Liver (tissue), 3 donors: ENCODE measurements around the gene TAS2R41.

Experiments used
- EGR1 ChIP-seq, 2 donors: IDR thresholded peaks; 2 replicates each; pipeline ENCODE4 v1.6.1; 2016 to 2018; ENCODE audit warnings: antibody characterized with exemption in 2 of 2, low read depth in 2 of 2
- FOXA1 ChIP-seq: IDR thresholded peaks from 2 replicates; pipeline ENCODE4 v1.6.1; 2016; ENCODE audit warnings: antibody characterized with exemption
- GABPA ChIP-seq, 2 donors: IDR thresholded peaks in 1 of 2; conservative IDR thresholded peaks in 1 of 2; 2 replicates each; pipeline ENCODE4 v1.6.1; 2016; ENCODE audit warnings: antibody characterized with exemption in 2 of 2, mild to moderate bottlenecking in 1 of 2, moderate library complexity in 1 of 2
- JUND ChIP-seq, 2 donors: IDR thresholded peaks; 2 replicates each; pipeline ENCODE4 v1.6.1; 2016; ENCODE audit warnings: antibody characterized with exemption in 2 of 2
- RXRA ChIP-seq, 2 donors: IDR thresholded peaks; 2 replicates each; pipeline ENCODE4 v1.6.1; 2017 to 2018; ENCODE audit warnings: antibody characterized with exemption in 2 of 2, mild to moderate bottlenecking in 1 of 2
- TAF1 ChIP-seq: conservative IDR thresholded peaks from 2 replicates; pipeline ENCODE4 v1.6.1; 2016; ENCODE audit warnings: antibody characterized with exemption, mild to moderate bottlenecking
- YY1 ChIP-seq: IDR thresholded peaks from 2 replicates; pipeline ENCODE4 v1.6.1; 2016; ENCODE audit warnings: antibody characterized with exemption, mild to moderate bottlenecking
- TF ChIP-seq, protein P1 (sequence below): fragments of 150-350 bp; IDR thresholded peaks from 2 replicates; pipeline ENCODE4 v1.5.1; 2017; ENCODE audit warnings: improper control_type of control experiment, low read depth, low read length; ENCODE audit not compliant: missing input control
- TF ChIP-seq, protein P2 (sequence below): IDR thresholded peaks from 2 replicates; pipeline ENCODE4 v1.6.1; 2016; ENCODE audit warnings: antibody characterized with exemption
- TF ChIP-seq, protein P3 (sequence below): IDR thresholded peaks from 2 replicates; pipeline ENCODE4 v1.6.1; 2016; ENCODE audit warnings: antibody characterized with exemption
- TF ChIP-seq, protein P4 (sequence below): IDR thresholded peaks from 2 replicates; pipeline ENCODE4 v1.6.1; 2016; ENCODE audit warnings: antibody characterized with exemption, mild to moderate bottlenecking
- donor health status: healthy.
- donor health status: healthy.

DNA sequence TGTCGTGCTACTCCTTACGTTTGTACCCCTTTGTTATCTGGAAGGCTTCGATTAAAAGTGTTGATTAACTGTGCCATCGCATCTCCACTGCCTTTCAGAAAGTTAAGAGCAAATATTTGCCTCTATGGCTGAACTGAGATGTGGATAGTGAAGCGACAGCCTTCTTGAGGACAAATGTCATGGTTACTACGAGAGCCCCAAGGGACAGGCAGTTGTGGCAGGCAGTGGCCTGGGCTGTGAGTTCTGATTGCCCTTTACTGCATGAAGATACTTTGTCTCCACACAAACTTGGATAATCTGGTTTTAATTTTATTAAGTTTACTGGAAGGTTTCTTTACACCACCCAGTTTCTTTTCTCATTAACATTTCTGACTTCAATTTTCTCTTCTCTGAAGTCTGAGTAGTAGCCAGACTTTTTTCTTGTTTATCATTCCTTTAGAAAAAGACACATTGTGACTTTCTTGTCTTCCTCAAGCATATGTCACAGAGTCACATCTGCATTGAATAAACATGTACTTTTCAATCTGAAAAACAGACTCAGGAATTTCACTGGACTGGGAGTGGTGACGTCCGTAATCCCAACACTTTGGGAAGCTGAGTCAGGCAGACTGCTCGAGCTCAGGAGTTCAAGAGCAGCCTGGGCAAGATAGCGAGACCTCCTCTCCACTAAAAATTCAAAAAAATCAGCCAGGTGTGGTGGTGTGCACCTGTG is 1.5 kb downstream of the TAS2R41 start:
- TF ChIP-seq, protein P1, sequence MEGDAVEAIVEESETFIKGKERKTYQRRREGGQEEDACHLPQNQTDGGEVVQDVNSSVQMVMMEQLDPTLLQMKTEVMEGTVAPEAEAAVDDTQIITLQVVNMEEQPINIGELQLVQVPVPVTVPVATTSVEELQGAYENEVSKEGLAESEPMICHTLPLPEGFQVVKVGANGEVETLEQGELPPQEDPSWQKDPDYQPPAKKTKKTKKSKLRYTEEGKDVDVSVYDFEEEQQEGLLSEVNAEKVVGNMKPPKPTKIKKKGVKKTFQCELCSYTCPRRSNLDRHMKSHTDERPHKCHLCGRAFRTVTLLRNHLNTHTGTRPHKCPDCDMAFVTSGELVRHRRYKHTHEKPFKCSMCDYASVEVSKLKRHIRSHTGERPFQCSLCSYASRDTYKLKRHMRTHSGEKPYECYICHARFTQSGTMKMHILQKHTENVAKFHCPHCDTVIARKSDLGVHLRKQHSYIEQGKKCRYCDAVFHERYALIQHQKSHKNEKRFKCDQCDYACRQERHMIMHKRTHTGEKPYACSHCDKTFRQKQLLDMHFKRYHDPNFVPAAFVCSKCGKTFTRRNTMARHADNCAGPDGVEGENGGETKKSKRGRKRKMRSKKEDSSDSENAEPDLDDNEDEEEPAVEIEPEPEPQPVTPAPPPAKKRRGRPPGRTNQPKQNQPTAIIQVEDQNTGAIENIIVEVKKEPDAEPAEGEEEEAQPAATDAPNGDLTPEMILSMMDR = no peak
- TF ChIP-seq, protein P2, sequence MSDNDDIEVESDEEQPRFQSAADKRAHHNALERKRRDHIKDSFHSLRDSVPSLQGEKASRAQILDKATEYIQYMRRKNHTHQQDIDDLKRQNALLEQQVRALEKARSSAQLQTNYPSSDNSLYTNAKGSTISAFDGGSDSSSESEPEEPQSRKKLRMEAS = no peak
- TF ChIP-seq, protein P3, sequence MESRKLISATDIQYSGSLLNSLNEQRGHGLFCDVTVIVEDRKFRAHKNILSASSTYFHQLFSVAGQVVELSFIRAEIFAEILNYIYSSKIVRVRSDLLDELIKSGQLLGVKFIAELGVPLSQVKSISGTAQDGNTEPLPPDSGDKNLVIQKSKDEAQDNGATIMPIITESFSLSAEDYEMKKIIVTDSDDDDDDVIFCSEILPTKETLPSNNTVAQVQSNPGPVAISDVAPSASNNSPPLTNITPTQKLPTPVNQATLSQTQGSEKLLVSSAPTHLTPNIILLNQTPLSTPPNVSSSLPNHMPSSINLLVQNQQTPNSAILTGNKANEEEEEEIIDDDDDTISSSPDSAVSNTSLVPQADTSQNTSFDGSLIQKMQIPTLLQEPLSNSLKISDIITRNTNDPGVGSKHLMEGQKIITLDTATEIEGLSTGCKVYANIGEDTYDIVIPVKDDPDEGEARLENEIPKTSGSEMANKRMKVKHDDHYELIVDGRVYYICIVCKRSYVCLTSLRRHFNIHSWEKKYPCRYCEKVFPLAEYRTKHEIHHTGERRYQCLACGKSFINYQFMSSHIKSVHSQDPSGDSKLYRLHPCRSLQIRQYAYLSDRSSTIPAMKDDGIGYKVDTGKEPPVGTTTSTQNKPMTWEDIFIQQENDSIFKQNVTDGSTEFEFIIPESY = no peak
- TF ChIP-seq YY1 = no peak
- no peak for TF ChIP-seq GABPA (IDR thresholded peaks at IDR 0.05 in 1 of 2, conservative IDR thresholded peaks at IDR 0.05 in 1 of 2)
- TF ChIP-seq FOXA1 = no peak
- TF ChIP-seq, protein P4, sequence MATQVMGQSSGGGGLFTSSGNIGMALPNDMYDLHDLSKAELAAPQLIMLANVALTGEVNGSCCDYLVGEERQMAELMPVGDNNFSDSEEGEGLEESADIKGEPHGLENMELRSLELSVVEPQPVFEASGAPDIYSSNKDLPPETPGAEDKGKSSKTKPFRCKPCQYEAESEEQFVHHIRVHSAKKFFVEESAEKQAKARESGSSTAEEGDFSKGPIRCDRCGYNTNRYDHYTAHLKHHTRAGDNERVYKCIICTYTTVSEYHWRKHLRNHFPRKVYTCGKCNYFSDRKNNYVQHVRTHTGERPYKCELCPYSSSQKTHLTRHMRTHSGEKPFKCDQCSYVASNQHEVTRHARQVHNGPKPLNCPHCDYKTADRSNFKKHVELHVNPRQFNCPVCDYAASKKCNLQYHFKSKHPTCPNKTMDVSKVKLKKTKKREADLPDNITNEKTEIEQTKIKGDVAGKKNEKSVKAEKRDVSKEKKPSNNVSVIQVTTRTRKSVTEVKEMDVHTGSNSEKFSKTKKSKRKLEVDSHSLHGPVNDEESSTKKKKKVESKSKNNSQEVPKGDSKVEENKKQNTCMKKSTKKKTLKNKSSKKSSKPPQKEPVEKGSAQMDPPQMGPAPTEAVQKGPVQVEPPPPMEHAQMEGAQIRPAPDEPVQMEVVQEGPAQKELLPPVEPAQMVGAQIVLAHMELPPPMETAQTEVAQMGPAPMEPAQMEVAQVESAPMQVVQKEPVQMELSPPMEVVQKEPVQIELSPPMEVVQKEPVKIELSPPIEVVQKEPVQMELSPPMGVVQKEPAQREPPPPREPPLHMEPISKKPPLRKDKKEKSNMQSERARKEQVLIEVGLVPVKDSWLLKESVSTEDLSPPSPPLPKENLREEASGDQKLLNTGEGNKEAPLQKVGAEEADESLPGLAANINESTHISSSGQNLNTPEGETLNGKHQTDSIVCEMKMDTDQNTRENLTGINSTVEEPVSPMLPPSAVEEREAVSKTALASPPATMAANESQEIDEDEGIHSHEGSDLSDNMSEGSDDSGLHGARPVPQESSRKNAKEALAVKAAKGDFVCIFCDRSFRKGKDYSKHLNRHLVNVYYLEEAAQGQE = no peak
- TF ChIP-seq JUND (IDR thresholded peaks at IDR 0.05) = no peak
- TF ChIP-seq TAF1 = no peak
- TF ChIP-seq EGR1 (IDR thresholded peaks at IDR 0.05; ENCODE audit: low read depth in 2 of 2) = no peak
- no peak for TF ChIP-seq RXRA (IDR thresholded peaks at IDR 0.05)
